Glomerular endothelial cell (primary cell): Measurements from ENCODE around the gene PLB1. TPM values are rescaled to one million over a fixed set of nuclear protein-coding genes. Genes with fewer than 3 reads are reported as not detected.
"Not testable (repeated sequence)": the region's sequence is repeated elsewhere in the genome, so short reads cannot be mapped to it uniquely, and the experiment has no call there.

ENCODE experiments used
- DNase-seq: peaks from one replicate; pipeline ENCODE4 v3.0.0-alpha.2; 2011; ENCODE audit warnings: low read depth, low spot score; ENCODE audit errors: extremely low read depth
- total RNA-seq: library from RNA; depleted of rRNA; stranded (reverse); fragments of >200 nt; gene quantifications from 2 replicates; pipeline ENCODE4 v1.2.3, GENCODE V29; 2015

The PLB1 gene
- total RNA-seq, 1 donor from 2014 or later, result 0.53 TPM

DNA sequence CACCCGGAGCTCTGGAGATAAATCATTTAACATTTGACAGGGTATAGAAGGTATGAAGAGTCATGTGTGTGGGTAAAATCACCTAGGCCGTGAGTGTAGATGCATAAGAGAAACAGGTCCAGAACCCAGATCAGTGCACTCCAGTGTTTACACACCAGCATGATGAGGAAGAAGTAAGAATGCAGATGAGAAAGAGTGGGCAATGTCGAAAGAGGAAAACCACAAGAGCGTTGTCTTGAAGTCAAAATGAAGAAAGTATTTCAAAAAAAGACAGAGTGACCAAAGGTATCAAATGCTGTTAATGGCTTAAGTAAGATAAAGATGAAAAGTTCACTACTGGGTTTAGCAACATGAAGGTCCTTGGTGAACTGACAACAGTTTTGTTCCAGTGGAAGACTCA is 32.0 kb upstream of the PLB1 start:
- no peak for DNase-seq

DNA sequence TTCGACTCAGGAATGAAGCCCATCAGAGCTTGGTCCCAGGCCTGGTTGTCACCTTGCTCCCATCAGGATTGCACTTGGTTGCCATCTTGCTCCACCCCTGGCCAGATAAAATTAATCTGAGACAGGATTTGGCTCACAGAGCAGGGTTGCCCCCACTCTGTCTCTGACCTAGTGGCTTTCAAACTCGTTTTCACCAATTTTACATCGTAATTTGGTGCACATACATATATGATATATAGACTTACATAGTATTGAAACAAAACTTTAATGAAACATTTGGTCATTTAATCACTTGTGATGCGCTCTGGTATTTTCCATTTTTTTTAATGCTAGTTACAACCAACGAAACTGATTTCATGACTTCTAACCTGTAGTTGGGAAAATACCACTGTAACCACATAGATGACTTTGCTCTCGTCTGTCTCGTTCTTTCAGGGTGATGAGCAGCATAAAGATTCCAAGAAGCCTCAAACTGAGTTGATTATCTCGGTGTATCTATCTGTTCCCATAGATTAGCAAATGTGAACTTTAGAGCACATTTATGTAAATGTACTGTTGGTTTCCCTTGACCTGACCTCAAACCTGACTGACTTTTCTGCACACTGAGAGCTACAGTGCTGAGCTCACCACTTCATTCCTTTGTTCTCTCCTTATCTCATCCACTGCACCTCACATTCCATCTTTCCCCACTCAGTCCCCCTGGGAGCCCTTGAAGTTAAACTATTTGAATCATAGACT is 30.5 kb upstream of the PLB1 start:
- DNase-seq, result no peak

DNA sequence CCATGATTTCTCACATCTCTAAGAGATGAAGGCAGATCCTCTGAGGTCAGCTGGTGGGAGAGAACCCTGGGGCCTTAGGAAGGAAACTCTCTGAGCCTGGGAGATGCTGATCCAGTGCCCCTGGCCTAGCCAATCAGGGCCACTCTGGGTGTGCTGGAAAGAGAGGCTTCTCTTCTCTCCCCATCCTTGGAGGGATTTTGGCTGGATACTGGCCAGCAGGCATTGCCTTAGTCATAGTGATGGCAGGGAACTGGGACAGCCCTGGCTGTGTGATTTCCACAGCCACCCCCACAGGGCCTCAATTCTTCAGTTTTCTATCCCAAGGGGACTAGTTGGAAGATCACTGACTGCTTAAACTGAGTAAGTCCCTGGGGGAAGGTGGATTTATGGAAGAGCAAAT is 26.6 kb upstream of the PLB1 start:
- no peak for DNase-seq

DNA sequence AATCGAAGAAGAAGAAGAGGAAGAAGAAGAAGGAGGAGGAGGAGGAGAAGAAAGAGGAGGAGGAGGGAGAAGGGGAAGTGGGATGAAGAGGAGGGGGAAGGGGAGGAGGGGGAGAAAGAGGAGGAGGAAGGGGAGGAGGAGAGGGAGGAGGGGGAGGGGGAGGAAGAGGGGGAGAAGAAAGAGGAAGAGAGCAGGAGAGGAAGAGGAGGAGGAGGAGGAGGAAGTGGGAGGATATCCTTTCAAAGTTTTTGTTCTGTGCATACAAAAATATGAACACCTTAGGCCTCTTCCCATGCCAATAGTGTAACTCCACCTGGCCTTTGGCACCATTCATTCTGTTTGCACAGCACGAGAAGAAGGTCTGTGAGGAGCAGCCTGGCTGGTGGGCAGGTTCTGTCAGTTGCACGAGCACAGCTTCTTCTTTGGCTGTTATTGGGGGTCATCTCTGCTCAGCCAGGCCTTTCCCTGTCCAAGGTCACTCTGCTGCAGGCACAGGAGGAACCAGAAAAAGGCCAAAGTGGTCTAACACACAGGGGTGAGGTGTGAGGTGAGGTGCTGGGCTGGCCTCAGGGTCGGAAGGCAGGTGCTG is 25.8 kb upstream of the PLB1 start:
- no peak for DNase-seq

DNA sequence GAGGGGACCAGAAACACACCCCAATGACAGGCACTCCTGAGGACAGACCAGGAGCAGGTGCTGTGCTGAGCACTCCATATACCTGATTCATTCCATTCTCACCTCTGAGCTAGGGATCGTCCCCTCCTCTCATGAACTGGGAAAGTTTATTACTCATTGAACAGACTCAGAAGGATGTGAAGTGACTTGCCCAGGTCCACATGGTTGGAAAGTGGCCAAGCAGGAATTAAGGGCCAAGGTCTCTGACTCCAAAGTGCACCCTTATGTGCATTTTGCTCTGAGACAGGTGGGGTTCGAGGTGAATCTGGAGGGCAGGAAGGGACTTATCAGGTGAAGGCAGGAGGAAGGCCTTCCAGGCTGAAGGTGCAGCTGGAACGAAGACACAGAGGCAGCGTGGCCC is 25.1 kb upstream of the PLB1 start:
- no peak for DNase-seq

DNA sequence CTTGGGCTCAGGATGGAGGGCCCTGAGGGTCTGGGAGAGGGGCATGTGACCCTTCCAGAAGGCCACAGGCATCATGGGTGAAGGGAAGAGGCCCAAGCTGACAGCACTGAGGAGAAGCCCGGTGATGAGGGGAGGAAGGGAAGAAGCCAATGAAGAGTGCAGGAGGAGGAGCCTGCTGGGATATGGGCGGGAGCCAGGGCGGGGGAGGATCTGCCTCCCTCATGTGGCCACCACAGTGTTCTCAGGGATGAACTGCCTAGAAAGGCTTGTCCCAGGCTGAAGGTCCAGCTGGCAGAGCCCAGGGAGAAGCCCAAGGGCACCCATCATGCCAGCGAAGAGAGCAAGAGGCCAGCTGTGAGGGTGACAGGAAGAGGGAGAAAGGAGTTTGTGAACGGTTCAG is 24.6 kb upstream of the PLB1 start:
- DNase-seq, result no peak

DNA sequence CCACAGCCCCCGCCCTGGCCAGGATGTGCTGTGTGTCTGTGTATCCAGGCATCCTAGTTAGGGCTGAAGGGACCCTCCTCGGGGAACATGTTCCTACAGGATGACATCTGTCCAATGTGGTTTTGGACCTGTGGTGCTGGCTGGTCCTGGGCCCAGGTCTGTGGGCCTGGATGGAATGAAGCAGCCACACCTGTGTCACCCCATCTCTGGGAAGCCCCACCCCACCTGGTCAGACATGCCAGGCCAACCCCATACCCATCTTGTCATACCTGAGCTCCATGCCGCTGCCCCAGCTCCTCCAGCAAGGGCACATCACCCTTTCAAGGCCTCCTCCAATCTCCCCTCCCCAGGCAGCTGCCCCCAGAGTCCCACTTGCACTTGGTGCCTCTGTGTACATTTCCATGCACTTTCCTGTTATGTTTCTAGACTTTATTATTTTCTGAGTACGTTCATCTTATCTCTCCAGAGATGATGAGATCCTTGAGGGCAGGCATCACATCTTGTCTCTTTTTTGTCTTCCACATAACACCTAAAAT is 24.1 kb upstream of the PLB1 start:
- no peak for DNase-seq

DNA sequence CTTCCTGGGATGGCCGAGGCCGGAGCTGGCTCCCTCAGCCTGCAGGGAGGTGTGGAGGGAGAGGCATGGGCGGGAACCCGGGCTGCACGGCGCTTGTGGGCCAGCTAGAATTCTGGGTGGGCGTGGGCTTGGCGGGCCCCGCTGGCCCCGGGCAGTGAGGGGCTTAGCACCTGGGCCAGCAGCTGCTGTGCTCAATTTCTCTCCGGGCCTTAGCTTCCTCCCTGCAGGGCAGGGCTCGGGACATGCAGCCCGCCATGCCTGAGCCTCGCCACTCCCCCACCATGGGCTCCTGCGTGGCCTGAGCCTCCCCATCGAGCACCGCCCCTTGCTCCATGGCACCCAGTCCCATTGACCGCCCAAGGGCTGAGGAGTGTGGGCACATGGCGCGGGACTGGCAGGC is 23.2 kb upstream of the PLB1 start:
- DNase-seq, result not testable (repeated sequence)

DNA sequence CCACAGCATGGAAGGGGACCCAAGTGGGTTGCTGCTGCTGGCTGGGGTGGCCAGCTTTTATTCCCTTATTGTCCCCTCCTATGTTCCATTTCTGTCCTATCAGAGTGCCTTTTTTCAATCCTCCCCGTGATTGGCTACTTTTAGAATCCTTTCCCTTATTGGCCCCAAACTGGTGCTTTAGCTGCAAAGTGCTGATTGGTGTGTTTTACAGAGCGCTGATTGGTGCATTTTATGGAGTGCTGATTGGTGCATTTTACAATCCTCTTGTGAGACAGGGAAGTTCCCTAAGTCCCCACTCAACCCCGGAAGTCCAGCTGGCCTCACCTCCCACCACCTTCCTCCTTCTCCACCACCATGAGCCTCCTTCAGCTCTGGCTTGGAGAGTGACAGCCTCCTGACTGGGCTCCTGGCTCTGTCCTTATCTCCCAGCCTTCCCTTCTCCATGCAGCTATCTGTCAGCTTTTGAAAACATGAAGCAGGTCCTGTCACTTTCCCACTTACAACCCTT is 20.7 kb upstream of the PLB1 start:
- DNase-seq, result no peak

DNA sequence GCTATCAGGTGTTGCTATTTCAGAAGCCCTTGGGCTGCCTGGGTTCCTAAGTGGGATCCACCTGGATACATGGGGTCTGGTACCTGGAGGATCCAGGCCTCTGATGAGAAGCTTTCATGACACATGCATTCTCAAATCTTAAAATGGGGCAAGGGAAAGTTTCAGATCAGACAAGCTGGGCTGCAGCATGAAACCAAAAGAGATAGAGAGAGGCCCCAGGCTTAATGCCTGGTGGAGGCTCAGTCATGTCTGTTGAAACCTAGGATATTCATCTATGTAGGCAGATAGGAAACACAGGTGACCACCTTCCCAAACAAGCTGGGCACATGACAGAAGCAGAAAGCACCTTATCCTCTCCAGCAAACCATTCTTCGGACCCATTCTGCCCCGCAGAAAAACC is 18.8 kb upstream of the PLB1 start:
- DNase-seq, result no peak

DNA sequence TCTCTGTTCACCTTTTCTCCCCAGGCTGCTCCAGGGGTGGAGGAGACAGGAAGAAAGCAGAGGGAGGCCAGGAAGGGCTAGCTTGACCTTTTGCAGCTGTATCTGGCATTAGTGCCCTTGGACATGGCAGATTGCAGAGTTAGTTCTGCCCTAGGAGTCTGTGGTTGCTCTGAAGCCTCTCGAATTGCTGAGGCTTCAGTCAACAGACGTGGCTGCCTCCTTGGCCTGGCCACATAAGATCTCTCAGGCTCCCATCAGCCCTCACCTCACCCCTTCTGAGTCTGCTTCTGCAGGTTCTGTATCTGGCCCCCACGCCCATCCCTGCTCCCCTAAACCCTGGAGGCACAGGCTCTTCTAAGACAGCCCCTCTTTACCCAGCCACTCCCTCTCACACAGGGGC is 18.2 kb upstream of the PLB1 start:
- no peak for DNase-seq

DNA sequence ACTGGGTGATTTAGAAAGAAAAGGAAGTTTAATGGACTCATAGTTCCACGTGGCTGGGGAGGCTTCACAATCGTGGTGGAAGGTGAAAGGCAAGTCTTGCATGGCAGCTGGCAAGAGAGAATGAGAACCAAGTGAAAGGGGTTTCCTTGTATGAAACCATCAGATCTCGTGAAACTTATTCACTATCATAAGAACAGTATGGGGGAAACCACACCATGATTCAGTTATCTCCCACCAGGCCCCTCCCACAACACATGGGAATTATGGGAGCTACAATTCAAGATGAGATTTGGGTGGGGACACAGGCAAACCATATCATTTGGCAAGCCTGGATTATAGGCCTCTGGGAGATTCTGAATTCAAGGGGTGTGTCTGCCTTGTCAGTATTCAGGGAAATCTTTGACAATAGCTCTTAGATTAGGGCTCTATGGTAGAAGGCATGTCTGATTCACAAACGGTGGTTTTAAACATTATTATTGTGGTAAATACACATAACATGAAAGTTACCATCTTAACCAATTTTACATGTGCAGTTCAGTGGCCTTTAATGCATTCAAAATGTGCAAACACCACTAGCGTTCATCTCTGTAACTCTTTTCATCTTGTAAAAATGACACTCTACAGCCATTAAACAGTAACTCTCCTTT is 15.3 kb upstream of the PLB1 start:
- DNase-seq, result no peak

DNA sequence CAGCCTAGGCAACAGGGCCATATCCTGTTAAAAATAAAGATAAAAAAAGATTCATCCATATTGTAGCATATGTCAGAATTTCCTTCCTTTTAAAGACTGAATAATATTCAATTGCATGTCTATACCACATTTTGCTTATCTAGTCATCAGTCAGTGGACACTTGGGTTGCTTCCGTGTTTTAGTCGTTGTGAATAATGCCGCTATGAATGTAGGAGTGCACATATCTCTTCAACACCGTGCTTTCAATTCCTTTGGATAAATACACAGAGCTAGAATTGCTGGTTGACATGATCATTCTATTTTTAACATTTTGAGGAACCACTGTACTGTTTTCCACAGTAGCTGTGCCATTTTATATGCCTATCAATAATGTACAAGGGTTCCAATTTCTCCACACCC is 14.0 kb upstream of the PLB1 start:
- DNase-seq, result no peak

DNA sequence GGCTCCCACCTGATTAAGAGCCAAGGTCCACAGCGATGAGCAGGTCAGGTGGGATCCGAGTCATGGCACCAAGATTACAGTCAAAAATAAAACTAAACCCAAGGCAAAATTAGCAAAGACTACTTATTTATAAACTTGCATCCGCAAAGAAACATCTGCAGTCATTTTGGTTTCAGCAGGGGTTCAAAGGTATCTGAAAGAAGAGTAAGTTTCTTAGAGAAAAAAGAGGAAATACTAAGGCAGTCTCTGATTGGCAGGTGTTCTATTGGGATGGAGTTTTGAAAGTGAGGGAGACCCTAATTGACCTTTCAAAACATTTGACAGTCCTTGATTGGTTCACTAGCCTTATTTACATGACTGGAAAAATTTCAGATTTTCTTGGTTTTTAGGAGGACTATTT is 11.0 kb upstream of the PLB1 start:
- DNase-seq, result no peak

DNA sequence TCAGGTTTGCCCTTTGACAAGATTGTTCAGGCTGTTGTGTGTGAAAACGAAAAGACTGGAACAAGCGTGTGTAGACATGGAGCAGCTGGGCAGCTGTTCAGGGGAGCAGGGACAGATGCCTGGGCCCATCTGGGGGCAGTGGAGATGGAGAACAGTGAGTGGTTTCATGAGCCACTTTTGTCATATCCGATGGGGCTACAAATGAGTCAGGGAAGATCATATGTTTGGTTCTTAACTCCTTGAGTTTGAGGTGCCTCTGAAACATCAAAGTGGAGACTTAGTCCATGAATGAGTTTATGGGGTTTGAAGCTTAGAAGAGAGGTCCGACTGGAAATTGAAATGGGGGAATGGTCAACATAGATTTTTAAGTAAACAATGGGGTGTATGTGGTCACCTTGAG is 9.3 kb upstream of the PLB1 start:
- no peak for DNase-seq

DNA sequence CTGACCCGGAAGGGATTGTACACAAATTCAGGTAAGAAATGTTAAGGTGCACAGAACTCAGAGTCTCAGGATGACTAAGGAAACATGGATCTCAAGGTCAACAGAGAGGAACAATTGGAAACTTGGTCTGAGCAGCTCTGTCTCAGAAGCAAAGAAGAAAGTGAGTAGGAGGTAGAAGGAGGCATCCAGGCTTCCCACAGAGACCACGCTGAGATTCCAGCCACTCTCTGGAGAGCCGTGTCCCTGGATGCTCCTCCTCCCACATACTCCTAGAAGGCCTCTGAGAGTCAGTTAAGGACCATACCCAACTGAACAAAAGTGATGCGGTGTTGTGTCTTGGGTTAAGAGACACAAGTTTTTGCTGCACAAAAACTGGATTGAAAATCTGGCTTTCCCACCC is 8.6 kb upstream of the PLB1 start:
- DNase-seq, result no peak

DNA sequence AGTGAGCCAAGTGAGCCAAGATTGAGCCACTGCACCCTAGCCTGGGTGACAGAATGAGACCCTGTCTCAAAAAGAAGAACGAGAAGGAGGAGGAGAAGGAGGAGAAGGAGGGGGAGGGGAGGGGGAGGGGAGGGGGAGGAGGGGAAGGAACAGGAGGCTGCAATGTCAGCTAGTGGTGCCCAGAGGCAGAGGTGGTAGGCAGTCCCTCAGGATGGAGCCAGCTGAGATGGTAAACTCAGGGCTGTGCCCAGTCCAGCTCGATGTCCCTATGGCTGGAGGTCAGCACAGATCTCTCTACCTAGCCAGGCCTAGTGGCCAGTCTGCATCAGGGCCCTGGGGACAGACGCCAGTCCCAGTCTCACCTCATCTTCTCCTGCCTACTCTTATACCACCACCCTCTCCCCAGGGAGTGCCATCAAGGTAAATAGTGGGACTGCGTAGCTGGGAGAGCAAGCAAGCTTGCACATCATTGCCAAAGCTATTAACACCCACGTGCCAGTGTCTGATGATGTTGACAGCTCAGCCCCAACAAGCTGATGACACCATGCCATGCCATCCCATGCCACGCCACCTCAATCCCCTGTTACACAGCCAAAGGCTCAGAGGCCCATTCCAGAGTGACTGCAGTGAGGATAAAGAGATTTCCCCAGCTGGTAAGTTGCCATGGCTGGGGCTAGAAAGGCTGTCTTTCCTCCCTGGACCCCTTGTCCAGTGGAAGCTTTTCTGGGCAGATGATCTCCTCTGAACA is 7.6 kb upstream of the PLB1 start:
- no peak for DNase-seq

DNA sequence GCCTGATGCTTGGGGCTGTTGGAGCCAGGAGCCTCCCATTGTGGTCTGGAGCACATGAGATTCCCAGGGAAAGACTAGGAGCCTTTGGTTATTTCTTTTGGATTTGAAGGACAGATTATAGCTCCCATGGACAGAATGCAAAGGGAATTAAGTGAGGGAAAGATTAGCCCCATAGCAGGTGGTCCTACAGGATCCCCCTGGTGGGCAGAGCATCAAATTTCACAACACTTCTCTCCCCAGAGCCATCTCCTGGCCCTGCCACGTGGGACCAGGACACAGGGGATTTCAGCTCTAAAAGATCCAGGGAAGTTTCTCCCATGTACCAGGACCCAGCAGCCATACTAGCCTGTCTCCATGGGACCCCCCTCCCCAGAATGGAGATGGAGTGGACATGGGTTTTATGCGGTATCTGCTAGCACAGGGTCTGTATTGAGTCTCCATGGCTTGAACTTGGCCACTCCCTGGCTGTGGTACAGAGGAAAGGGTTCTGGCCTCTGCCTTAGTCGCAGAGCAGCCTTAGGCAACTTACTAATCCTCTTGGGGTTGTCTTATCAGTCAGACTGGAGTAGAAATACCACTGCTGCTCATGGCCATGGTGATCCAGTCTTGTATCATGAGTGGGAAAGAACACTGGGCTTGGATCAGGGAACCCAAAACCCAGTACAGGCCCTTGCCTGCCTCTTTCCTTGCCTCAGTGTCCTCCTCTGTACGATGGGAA is 6.8 kb upstream of the PLB1 start:
- DNase-seq, result no peak

DNA sequence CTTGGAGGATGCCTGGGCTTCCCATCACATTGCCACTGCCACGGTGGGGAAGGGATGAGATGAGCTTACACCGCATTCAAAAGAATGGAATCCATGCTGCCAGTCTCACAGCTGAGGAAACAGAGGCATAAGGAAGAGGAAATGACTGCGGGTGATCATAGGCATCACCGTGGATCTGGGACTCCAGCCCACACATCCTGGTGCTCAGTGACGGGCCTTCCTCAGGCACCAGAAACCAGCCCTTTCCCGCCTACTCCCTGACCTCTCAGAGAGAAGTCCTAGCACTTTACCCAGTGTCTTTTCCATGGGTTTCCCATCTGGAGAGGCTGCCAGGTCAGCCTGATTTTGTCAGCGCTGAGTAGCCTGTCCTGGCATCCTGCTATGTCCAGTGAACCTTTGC is 5.3 kb upstream of the PLB1 start:
- DNase-seq, result no peak

DNA sequence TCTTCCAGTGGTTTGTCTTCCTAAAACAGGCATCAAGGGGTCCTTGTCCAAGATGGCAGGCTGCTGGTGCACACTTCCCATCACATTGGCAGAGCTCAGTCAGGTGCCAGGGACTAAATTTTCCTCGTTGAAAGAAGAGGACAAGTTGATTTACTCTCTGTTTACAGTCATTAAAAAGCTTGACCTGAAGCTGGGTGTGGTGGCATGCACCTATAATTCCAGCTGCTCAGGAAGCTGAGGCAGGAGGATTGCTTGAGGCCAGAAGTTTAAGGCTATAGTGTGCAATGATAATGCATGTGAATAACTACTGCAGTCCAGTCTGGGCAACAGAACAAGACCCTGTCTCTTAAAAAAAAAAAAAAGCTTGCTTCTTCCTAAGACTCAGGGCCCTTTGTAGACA is 3.6 kb upstream of the PLB1 start:
- DNase-seq, result no peak

DNA sequence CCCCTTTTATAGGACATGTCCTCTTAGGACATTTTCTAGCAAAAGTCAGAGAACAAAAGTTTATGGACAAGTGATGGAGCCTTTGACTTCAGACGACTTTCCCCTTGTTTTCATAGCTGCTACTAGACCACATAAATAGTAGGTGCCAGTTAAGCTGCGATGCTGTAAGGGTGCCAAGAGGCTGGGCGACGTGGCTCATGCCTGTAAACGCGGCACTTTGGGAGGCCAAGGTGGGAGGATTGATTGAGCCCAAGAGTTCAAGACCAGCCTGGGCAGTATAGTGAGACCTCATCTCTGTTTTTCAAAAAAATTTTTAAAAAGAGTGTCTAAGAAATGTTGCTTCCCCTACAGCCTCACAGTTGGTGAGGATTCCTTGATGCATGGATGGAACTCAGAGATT is 2.2 kb upstream of the PLB1 start:
- no peak for DNase-seq
